ENCODE results near the gene KDM6B.

DNA sequence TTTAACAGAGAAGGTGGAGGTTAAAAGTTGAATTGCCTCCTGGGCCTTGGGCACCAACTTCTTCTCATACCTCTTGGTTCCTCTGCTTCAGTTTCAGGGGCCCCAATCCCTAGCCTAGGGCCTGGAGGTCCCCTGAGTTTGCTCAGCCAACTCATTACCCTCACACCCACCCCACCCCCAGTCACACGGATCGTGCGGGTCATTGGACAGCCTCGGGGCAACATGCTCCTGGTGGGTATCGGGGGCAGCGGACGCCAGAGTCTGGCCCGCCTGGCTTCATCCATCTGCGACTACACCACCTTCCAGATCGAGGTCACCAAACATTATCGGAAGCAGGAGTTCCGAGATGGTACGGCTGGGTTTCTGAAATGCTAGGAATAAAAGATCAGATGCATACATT is 36.0 kb upstream of the KDM6B start:
- TF ChIP-seq, protein P1, sequence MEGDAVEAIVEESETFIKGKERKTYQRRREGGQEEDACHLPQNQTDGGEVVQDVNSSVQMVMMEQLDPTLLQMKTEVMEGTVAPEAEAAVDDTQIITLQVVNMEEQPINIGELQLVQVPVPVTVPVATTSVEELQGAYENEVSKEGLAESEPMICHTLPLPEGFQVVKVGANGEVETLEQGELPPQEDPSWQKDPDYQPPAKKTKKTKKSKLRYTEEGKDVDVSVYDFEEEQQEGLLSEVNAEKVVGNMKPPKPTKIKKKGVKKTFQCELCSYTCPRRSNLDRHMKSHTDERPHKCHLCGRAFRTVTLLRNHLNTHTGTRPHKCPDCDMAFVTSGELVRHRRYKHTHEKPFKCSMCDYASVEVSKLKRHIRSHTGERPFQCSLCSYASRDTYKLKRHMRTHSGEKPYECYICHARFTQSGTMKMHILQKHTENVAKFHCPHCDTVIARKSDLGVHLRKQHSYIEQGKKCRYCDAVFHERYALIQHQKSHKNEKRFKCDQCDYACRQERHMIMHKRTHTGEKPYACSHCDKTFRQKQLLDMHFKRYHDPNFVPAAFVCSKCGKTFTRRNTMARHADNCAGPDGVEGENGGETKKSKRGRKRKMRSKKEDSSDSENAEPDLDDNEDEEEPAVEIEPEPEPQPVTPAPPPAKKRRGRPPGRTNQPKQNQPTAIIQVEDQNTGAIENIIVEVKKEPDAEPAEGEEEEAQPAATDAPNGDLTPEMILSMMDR (IDR thresholded peaks at IDR 0.05; ENCODE audit: insufficient read depth, low read length), result no peak
- TF ChIP-seq, protein P2, sequence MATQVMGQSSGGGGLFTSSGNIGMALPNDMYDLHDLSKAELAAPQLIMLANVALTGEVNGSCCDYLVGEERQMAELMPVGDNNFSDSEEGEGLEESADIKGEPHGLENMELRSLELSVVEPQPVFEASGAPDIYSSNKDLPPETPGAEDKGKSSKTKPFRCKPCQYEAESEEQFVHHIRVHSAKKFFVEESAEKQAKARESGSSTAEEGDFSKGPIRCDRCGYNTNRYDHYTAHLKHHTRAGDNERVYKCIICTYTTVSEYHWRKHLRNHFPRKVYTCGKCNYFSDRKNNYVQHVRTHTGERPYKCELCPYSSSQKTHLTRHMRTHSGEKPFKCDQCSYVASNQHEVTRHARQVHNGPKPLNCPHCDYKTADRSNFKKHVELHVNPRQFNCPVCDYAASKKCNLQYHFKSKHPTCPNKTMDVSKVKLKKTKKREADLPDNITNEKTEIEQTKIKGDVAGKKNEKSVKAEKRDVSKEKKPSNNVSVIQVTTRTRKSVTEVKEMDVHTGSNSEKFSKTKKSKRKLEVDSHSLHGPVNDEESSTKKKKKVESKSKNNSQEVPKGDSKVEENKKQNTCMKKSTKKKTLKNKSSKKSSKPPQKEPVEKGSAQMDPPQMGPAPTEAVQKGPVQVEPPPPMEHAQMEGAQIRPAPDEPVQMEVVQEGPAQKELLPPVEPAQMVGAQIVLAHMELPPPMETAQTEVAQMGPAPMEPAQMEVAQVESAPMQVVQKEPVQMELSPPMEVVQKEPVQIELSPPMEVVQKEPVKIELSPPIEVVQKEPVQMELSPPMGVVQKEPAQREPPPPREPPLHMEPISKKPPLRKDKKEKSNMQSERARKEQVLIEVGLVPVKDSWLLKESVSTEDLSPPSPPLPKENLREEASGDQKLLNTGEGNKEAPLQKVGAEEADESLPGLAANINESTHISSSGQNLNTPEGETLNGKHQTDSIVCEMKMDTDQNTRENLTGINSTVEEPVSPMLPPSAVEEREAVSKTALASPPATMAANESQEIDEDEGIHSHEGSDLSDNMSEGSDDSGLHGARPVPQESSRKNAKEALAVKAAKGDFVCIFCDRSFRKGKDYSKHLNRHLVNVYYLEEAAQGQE (IDR thresholded peaks at IDR 0.05; ENCODE audit: insufficient replicate concordance, low read depth), result no peak
